Gastroesophageal sphincter (tissue), 4 donors: ENCODE results near the gene NGEF. TPM values are rescaled to one million over a fixed set of nuclear protein-coding genes. Genes with fewer than 3 reads are reported as not detected.

Experiments used
- ATAC-seq: fragments of 150-250 bp; one replicate; pipeline ENCODE4 v1.9.1; 2016; ENCODE audit warnings: mild to moderate bottlenecking, moderate library complexity
- H3K27ac ChIP-seq, 4 donors: fragments of 200-600 bp; sonication (generic) in 3 of 4; 1 replicate in 3 of 4; 2 replicates in 1 of 4; pipeline ENCODE4 v1.5.1; 2016 to 2019
- H3K27me3 ChIP-seq: fragments of 200-600 bp; sonication (generic); one replicate; pipeline ENCODE4 v1.5.1; 2019
- H3K36me3 ChIP-seq, 2 donors: fragments of 200-600 bp; sonication (generic); one replicate each; pipeline ENCODE4 v1.5.1; 2019; ENCODE audit warnings: control low read depth in 1 of 2
- H3K4me1 ChIP-seq, 3 donors: fragments of 200-600 bp; sonication (generic); 1 replicate in 2 of 3; 2 replicates in 1 of 3; pipeline ENCODE4 v1.5.1; 2016 to 2019; ENCODE audit warnings: control low read depth in 2 of 3
- H3K4me3 ChIP-seq, 2 donors: fragments of 200-600 bp; sonication (generic); one replicate each; pipeline ENCODE4 v1.5.1; 2019; ENCODE audit warnings: mild to moderate bottlenecking in 1 of 2, moderate library complexity in 1 of 2
- H3K9me3 ChIP-seq, 3 donors: fragments of 200-600 bp; sonication (generic); one replicate each; pipeline ENCODE4 v1.5.1; 2017 to 2019; ENCODE audit warnings: control low read depth in 2 of 3
- EP300 ChIP-seq: sonication (generic); formaldehyde crosslinking; IDR thresholded peaks from one replicate; pipeline ENCODE4 v1.6.1; 2017; ENCODE audit warnings: antibody characterized with exemption, mild to moderate bottlenecking
- POLR2A ChIP-seq, 2 donors: fragments of 450-650 bp; IDR thresholded peaks; one replicate each; pipeline ENCODE4 v1.6.1; 2017; ENCODE audit warnings: antibody characterized with exemption in 2 of 2, mild to moderate bottlenecking in 2 of 2, moderate library complexity in 1 of 2
- POLR2AphosphoS5 ChIP-seq: sonication (generic); formaldehyde crosslinking; IDR thresholded peaks from one replicate; pipeline ENCODE4 v1.6.1; 2017; ENCODE audit warnings: antibody characterized with exemption
- WGBS, 2 donors: methylation state at CpG; one replicate each; pipeline ENCODE4 v1.1.5; 2018; ENCODE audit warnings: low coverage in 1 of 2; 5-methylcytosine and 5-hydroxymethylcytosine counted together
- small RNA-seq, 4 donors: library from RNA; depleted of rRNA; stranded (forward); fragments of <200 nt; gene quantifications; one replicate each; pipeline ENCODE3, GENCODE V24; 2016
- total RNA-seq, 4 donors: library from RNA; depleted of rRNA; stranded (reverse); fragments of >200 nt; gene quantifications; one replicate each; pipeline ENCODE4 v1.1.0, GENCODE V29; 2016
- TF ChIP-seq, protein P1 (sequence below), 4 experiments: fragments of 200-600 bp in 2 of 4; fragments of 450-650 bp in 2 of 4; sonication (generic) in 1 of 4; IDR thresholded peaks; one replicate each; pipeline ENCODE4 v1.5.1; 2017 to 2019; ENCODE audit warnings: antibody characterized with exemption in 4 of 4, mild to moderate bottlenecking in 2 of 4, moderate library complexity in 2 of 4

Gene NGEF
- total RNA-seq, 4 donors from 2014 or later, result 0.40 to 0.49 (median 0.46) TPM; not detected in 1

DNA sequence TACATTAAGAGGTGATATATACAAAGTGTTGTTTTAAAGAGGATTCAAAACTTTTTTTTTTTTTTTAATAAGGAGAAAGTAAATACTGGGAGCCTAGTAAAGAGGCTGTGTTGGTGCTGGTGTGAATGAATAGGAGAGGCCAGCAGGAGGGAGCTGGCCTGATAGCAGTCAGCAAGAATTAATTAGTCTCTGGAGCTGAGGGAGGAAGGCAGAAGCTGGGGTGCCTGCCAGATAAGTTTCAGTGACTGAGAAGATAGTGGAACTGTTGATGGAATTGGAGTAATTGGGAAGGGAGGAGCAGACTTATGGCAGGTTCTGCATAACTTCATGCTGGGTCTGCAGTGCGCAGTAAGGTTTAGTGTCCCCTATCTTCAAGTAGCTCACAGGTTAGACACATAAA, 179.2 kb downstream of the NGEF start:
- 88% methylated on average over 1 of the region's 1 CpG; no CpG with 5 or more reads in 1 of the 2 donors for WGBS, 2 donors
- H3K4me1 ChIP-seq, result peaks cover 0 to 7% (median 0%) of the 10 kb centered on the region in 3 donors
- no peaks in the 10 kb centered on the region for H3K9me3 ChIP-seq
- H3K36me3 ChIP-seq, result peaks cover 7 to 84% of the 10 kb centered on the region in 2 donors
- TF ChIP-seq, protein P1, sequence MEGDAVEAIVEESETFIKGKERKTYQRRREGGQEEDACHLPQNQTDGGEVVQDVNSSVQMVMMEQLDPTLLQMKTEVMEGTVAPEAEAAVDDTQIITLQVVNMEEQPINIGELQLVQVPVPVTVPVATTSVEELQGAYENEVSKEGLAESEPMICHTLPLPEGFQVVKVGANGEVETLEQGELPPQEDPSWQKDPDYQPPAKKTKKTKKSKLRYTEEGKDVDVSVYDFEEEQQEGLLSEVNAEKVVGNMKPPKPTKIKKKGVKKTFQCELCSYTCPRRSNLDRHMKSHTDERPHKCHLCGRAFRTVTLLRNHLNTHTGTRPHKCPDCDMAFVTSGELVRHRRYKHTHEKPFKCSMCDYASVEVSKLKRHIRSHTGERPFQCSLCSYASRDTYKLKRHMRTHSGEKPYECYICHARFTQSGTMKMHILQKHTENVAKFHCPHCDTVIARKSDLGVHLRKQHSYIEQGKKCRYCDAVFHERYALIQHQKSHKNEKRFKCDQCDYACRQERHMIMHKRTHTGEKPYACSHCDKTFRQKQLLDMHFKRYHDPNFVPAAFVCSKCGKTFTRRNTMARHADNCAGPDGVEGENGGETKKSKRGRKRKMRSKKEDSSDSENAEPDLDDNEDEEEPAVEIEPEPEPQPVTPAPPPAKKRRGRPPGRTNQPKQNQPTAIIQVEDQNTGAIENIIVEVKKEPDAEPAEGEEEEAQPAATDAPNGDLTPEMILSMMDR (IDR thresholded peaks at IDR 0.05), result no peak
- TF ChIP-seq POLR2A (IDR thresholded peaks at IDR 0.05) (no peak), POLR2AphosphoS5 (no peak), EP300 (no peak)
- no peak overlapping the region for H3K27ac ChIP-seq
- H3K27me3 ChIP-seq, result no peaks in the 10 kb centered on the region
- ATAC-seq, result no peak
- H3K4me3 ChIP-seq, result no peak overlapping the region

DNA sequence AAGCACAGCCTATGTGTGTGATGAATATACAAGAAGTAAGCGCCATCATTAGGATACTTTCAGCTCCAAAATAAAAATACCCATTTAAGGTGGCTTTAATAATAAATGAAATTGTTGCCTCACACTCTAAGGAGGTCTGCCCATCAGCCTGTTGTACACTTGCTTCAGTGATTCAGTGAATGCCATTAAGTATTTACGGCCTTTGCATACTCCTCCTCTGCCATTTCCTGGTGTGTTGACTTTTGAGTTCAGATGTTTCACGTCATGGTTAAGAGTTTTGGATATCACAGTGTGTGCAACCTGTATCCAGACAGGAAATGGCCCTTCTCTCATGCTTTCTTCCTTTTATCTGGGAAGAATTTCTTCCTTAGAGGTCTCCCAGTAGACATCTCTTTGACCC, 181.6 kb downstream of the NGEF start:
- 79 to 81% methylated on average over 2 to 3 of the region's 3 CpGs for WGBS, 2 donors
- Histone ChIP-seq H3K4me1 (no peaks in the 10 kb centered on the region), H3K4me3 (no peak overlapping the region), H3K36me3 (peaks cover 7 to 90% of the 10 kb centered on the region in 2 donors), H3K27me3 (no peaks in the 10 kb centered on the region), H3K9me3 (no peaks in the 10 kb centered on the region), H3K27ac (no peak overlapping the region)
- no peak for ATAC-seq
- no peak for TF ChIP-seq POLR2AphosphoS5
- no peak for TF ChIP-seq POLR2A (IDR thresholded peaks at IDR 0.05)
- TF ChIP-seq, protein P1 (IDR thresholded peaks at IDR 0.05), result no peak
- no peak for TF ChIP-seq EP300

DNA sequence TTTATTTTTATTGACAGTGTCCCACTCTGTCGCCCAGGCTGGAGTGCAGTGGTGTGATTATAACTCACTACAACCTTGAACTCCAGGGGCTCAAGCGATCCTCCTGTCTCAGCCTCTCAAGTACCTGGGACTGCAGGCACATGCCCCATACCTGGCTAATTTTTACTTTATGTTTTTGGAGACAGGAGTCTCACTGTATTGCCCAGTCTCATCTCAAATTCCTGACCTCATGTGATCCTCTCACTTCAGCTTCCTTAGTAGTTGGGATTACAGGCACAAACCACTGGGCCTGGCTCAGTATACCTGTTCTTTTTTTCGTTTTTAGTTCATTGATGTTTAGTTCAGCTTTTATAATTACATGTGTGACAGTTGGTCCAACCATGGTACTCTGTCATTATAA, 183.1 kb downstream of the NGEF start:
- no peak overlapping the region for H3K27ac ChIP-seq
- H3K36me3 ChIP-seq, result peaks cover 7 to 91% of the 10 kb centered on the region in 2 donors
- H3K27me3 ChIP-seq, result no peaks in the 10 kb centered on the region
- no peak for ATAC-seq
- H3K9me3 ChIP-seq, result no peaks in the 10 kb centered on the region
- 73 to 100% methylated on average over 2 to 3 of the region's 3 CpGs for WGBS, 2 donors
- TF ChIP-seq POLR2A (IDR thresholded peaks at IDR 0.05), result no peak
- TF ChIP-seq, protein P1 (IDR thresholded peaks at IDR 0.05), result no peak
- TF ChIP-seq EP300, result no peak
- no peak for TF ChIP-seq POLR2AphosphoS5
- no peaks in the 10 kb centered on the region for H3K4me1 ChIP-seq
- H3K4me3 ChIP-seq, result no peak overlapping the region

Small RNA genes within 50 kb of the gene (small RNA-seq; reads per million reads assigned to genes)
- 0 reads per million in 4 donors for gene RF00019

Other genes with a start within 250 kb of the NGEF start
- not detected for gene KCNJ13, start 236.7 kb downstream of the NGEF start, total RNA-seq
- 10 to 100 TPM in 1 of 4 donors, 1 to 10 TPM in 1, under 1 TPM in 1, not detected in 1; 0.54 to 11.6 (median 2.2) TPM for gene SNORC, start 143.0 kb downstream of the NGEF start, total RNA-seq
- not detected for gene NEU2, start 19.4 kb upstream of the NGEF start, total RNA-seq
- 10 to 100 TPM in 2 of 4 donors, 1 to 10 TPM in 2; 6.5 to 12.4 (median 9.3) TPM for gene INPP5D, start 47.1 kb upstream of the NGEF start, total RNA-seq
- 10 to 100 TPM; 24.0 to 46.1 (median 33.8) TPM for gene ATG16L1, start 238.4 kb upstream of the NGEF start, total RNA-seq